A549 (cell line): Measurements from ENCODE around the gene IFIH1. TPM values are rescaled to one million over a fixed set of nuclear protein-coding genes. Genes with fewer than 3 reads are reported as not detected.

ENCODE experiments used
- ATAC-seq, 2 experiments: fragments of 200-7000 bp in 1 of 2; fragments of >200 bp in 1 of 2; cut with Nextera tagmentation in 1 of 2; cut with Tn5 transposase in 1 of 2; 3 replicates each; pipeline versions ENCODE4 v1.8.0 to v1.9.1; 2018 to 2020; ENCODE audit warnings: mild to moderate bottlenecking in 1 of 2, moderate library complexity in 1 of 2
- CTCF ChIA-PET: fragments of 300-600 bp; sonication (Branson Sonifier 250); formaldehyde crosslinking; extraction: SDS; loops from one replicate; lab custom pipeline; 2021; ENCODE audit warnings: antibody characterized with exemption, inconsistent platforms; lab: Yijun Ruan, JAX
- POLR2A ChIA-PET: fragments of 350-600 bp; formaldehyde crosslinking; extraction: SDS; loops from one replicate; lab custom pipeline; 2021; ENCODE audit warnings: antibody characterized with exemption, inconsistent platforms; lab: Yijun Ruan, JAX
- DNase-seq, 2 experiments: peaks; one replicate each; pipeline versions ENCODE4 v3.0.0 to v3.0.0-alpha.2; 2011 to 2016; ENCODE audit warnings: low read depth in 1 of 2, low spot score in 1 of 2
- FAIRE-seq: peaks from 2 replicates; lab custom pipeline; 2011; peaks lifted over from hg19 to GRCh38; lab: Jason Lieb, UNC
- H3K27ac ChIP-seq, 2 experiments: fragments of >200 bp; sonication (Bioruptor Twin); formaldehyde crosslinking; 3 replicates each; pipeline ENCODE4 v1.5.1; 2016 to 2017
- H3K4me1 ChIP-seq: fragments of >200 bp; sonication (Bioruptor Twin); formaldehyde crosslinking; 3 replicates; pipeline ENCODE4 v1.6.1; 2016
- H3K4me2 ChIP-seq: fragments of >200 bp; sonication (Bioruptor Twin); formaldehyde crosslinking; 3 replicates; pipeline ENCODE4 v1.6.1; 2016
- H3K4me3 ChIP-seq: fragments of >200 bp; sonication (Bioruptor Twin); formaldehyde crosslinking; 3 replicates; pipeline ENCODE4 v1.5.1; 2016
- H3K9me3 ChIP-seq: fragments of >200 bp; sonication (Bioruptor Twin); formaldehyde crosslinking; 3 replicates; pipeline ENCODE4 v1.6.1; 2016
- CBX8 ChIP-seq: fragments of 200-600 bp; sonication (generic); IDR thresholded peaks from 2 replicates; pipeline ENCODE4 v1.6.1; 2016
- NPAS2 ChIP-seq: fragments of 250-450 bp; sonication (Bioruptor Pico); IDR thresholded peaks from 2 replicates; pipeline ENCODE4 v1.8.0; 2022; ENCODE audit warnings: mild to moderate bottlenecking, moderate library complexity, borderline replicate concordance
- ZNF302 ChIP-seq: fragments of 250-450 bp; sonication (Bioruptor Pico); IDR thresholded peaks from 2 replicates; pipeline ENCODE4 v1.9.0; 2021; ENCODE audit warnings: inconsistent platforms, mild to moderate bottlenecking, moderate library complexity
- WGBS: methylation state at CpG from one replicate; pipeline ENCODE4 v1.1.6; 2017; ENCODE audit errors: missing lambda C conversion rate; 5-methylcytosine and 5-hydroxymethylcytosine counted together
- polyA plus RNA-seq, 4 experiments: library from polyadenylated mRNA; depleted of rRNA in 3 of 4; stranded (reverse); fragments of >200 nt; fragmentation: RNase III in 1 of 4; extraction: RNeasy Plus Mini Kit Qiagen cat#74134 plus additional on column Dnase treatment in 1 of 4; gene quantifications; 2 replicates in 3 of 4; 3 replicates in 1 of 4; pipeline ENCODE4 v1.2.3, GENCODE V29; 2011 to 2017

IFIH1 gene
- polyA plus RNA-seq, 2 of the 4 experiments (the other 2 are of a cell fraction), result 0.21 to 0.57 TPM

DNA sequence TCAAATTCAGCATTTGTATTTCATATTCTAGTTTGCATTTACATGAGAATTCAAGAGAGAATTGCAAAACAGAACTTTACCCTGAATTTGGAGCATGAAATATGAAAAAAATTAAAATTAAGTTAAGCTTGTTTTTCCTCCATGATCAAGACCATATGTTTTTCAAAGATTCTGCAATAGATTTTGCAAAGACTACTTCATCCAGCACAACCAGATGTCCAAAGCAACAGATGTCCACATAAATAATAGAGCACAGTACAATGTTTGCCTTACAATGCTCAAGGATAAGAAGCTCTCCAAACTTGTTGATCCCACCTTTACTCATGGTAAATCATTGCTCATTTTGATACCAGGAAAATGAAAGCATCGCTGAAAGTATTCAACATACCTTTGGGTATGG, 100.9 kb downstream of the IFIH1 start:
- Histone ChIP-seq H3K27ac (no peak overlapping the region), H3K9me3 (no peaks in the 10 kb centered on the region), H3K4me3 (no peak overlapping the region), H3K4me1 (no peaks in the 10 kb centered on the region), H3K4me2 (no peak overlapping the region)
- ChIA-PET CTCF (interaction anchor here (1.0 kb wide), 1 partner anchor 81 kb away, joined by 4 read pairs; no protein-coding TSS in a partner anchor), POLR2A (no interaction called here)
- TF ChIP-seq ZNF302 (CRISPR knock-in tag) (no peak), CBX8 (no peak), NPAS2 (CRISPR knock-in tag) (no peak)
- WGBS, result 11% methylated on average over 1 of the region's 1 CpG
- FAIRE-seq, result no peak
- ATAC-seq, result no peak
- no peak for DNase-seq

Other genes starting within 250 kb of the IFIH1 start
- 0.17 and 0.37 TPM in 2 replicates for gene DPP4, start 244.5 kb downstream of the IFIH1 start, polyA plus RNA-seq (2011; rRNA removed)
- gene DPP4, start 244.5 kb downstream of the IFIH1 start, polyA plus RNA-seq (2017; fragmentation: RNase III; extraction: RNeasy Plus Mini Kit Qiagen cat#74134 plus additional on column Dnase treatment), result 0.21 to 0.31 TPM (median 0.27 TPM) in 3 replicates
- gene GCG, start 166.4 kb downstream of the IFIH1 start, polyA plus RNA-seq (2011; rRNA removed), result not detected in 2 replicates
- gene GCG, start 166.4 kb downstream of the IFIH1 start, polyA plus RNA-seq (2017; fragmentation: RNase III; extraction: RNeasy Plus Mini Kit Qiagen cat#74134 plus additional on column Dnase treatment), result not detected in 3 replicates
- 0.16 TPM in 1 of 2 replicates, not detected in the other for gene FAP, start 75.2 kb downstream of the IFIH1 start, polyA plus RNA-seq (2011; rRNA removed)
- gene FAP, start 75.2 kb downstream of the IFIH1 start, polyA plus RNA-seq (2017; fragmentation: RNase III; extraction: RNeasy Plus Mini Kit Qiagen cat#74134 plus additional on column Dnase treatment), result 0.03 to 0.21 TPM (median 0.13 TPM) in 3 replicates
- 16.2 and 17.8 TPM in 2 replicates for gene GCA, start 25.4 kb upstream of the IFIH1 start, polyA plus RNA-seq (2011; rRNA removed)
- 6.3 to 8.1 TPM (median 6.6 TPM) in 3 replicates for gene GCA, start 25.4 kb upstream of the IFIH1 start, polyA plus RNA-seq (2017; fragmentation: RNase III; extraction: RNeasy Plus Mini Kit Qiagen cat#74134 plus additional on column Dnase treatment)